Measurements from ENCODE around the gene MAMLD1. TPM values are rescaled to one million over a fixed set of nuclear protein-coding genes. Genes with fewer than 3 reads are reported as not detected.

The MAMLD1 gene
- total RNA-seq, 1 experiment from 2014 or later, result 0.48 TPM

DNA sequence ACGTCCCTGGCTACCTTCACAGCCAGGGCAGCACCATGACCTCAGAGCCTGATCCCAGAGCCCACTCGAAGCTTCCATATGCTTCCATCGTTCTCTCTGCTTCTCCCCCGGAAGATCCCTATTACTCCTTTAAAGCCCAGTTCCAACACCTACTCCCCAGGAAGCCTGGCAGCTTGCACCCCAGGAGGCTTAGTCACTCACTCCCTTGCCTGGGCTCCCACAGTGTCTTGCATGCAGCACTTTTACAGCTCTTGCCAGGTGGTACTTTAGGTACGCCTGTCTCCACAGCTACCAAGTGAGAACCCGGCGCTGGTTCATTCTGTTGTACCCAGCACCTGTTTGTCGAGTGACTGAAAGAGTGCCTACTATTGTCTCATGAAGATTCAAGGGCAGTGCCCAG is 24.5 kb upstream of the MAMLD1 start:
- no peaks in the 10 kb centered on the region for H4K20me1 ChIP-seq (ENCODE audit: control insufficient read depth, insufficient read depth, insufficient read length)
- H4K8ac ChIP-seq (replicated peaks; ENCODE audit: insufficient read length, low read depth, low read length), result no peak overlapping the region
- H3K79me1 ChIP-seq (ENCODE audit: insufficient read depth, low read depth, low read length, poor library complexity, severe bottlenecking), result no peaks in the 10 kb centered on the region
- H3K27ac ChIP-seq (ENCODE audit: insufficient read length, low read depth, low read length), result no peak overlapping the region
- no peak overlapping the region for H3K23ac ChIP-seq (ENCODE audit: insufficient read length, low read depth, low read length)
- H2BK15ac ChIP-seq (ENCODE audit: low read depth, low read length), result no peak overlapping the region
- Mint-ChIP-seq H3K36me3 (ENCODE audit: insufficient read depth in 1 of 3, low read depth in 3 of 3) (peaks cover 0 to 4% (median 0%) of the 10 kb centered on the region in 3 experiments; a peak in 3 of 7 replicates), H3K4me1 (no peaks in the 10 kb centered on the region), H3K27me3 (ENCODE audit: low read depth) (peaks cover 2% of the 10 kb centered on the region; the same call in 1 of the 2 replicates), H3K27ac (no peak overlapping the region), H3K9me3 (peaks cover 54 to 57% of the 10 kb centered on the region in 2 experiments), H3K4me3 (no peak overlapping the region; a peak in 1 of 5 replicates)
- no peaks in the 10 kb centered on the region for H3K4me1 ChIP-seq (ENCODE audit: insufficient read depth, low read length)
- no CpG with 5 or more reads among the region's 8 CpGs for WGBS (ENCODE audit: extremely low coverage, insufficient read length, low lambda C conversion rate)
- H2BK12ac ChIP-seq (ENCODE audit: insufficient read length, low read depth, low read length), result no peak overlapping the region
- H3K14ac ChIP-seq (ENCODE audit: insufficient read depth, low read length), result no peak overlapping the region
- H2AK5ac ChIP-seq (ENCODE audit: insufficient read length, low read length), result no peak overlapping the region
- no peaks in the 10 kb centered on the region for H3K9me3 ChIP-seq (ENCODE audit: control insufficient read depth, low read depth, low read length)
- no peak for DNase-seq
- no peaks in the 10 kb centered on the region for H3K27me3 ChIP-seq (ENCODE audit: insufficient read depth, low read length)
- H3K23me2 ChIP-seq (ENCODE audit: insufficient read length, low read depth, low read length, poor library complexity, severe bottlenecking), result no peaks in the 10 kb centered on the region
- no peaks in the 10 kb centered on the region for H3K79me2 ChIP-seq (ENCODE audit: insufficient read depth, low read length)
- no peak overlapping the region for H2AFZ ChIP-seq (ENCODE audit: low read length)
- H2BK5ac ChIP-seq (ENCODE audit: insufficient read length, low read length), result no peak overlapping the region
- no peak overlapping the region for H3T11ph ChIP-seq (ENCODE audit: low read length)
- H2BK120ac ChIP-seq (ENCODE audit: low read depth, low read length, poor library complexity, severe bottlenecking), result no peak overlapping the region
- H3K56ac ChIP-seq (ENCODE audit: insufficient read length, low read depth, low read length), result no peak overlapping the region
- no peak overlapping the region for H3K9ac ChIP-seq (ENCODE audit: extremely low read depth, insufficient read length, low read length)
- TF ChIP-seq, protein P1, sequence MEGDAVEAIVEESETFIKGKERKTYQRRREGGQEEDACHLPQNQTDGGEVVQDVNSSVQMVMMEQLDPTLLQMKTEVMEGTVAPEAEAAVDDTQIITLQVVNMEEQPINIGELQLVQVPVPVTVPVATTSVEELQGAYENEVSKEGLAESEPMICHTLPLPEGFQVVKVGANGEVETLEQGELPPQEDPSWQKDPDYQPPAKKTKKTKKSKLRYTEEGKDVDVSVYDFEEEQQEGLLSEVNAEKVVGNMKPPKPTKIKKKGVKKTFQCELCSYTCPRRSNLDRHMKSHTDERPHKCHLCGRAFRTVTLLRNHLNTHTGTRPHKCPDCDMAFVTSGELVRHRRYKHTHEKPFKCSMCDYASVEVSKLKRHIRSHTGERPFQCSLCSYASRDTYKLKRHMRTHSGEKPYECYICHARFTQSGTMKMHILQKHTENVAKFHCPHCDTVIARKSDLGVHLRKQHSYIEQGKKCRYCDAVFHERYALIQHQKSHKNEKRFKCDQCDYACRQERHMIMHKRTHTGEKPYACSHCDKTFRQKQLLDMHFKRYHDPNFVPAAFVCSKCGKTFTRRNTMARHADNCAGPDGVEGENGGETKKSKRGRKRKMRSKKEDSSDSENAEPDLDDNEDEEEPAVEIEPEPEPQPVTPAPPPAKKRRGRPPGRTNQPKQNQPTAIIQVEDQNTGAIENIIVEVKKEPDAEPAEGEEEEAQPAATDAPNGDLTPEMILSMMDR (conservative IDR thresholded peaks at IDR 0.05), result no peak
- no peak overlapping the region for H3K4ac ChIP-seq (ENCODE audit: low read depth, low read length)
- H3K4me2 ChIP-seq (ENCODE audit: insufficient read depth, insufficient read length, low read length), result no peak overlapping the region
- no peak overlapping the region for H4K91ac ChIP-seq (ENCODE audit: insufficient read length, low read depth, low read length)
- H4K5ac ChIP-seq (ENCODE audit: insufficient read length, low read depth, low read length), result no peak overlapping the region
- H2BK20ac ChIP-seq (ENCODE audit: low read depth, low read length, poor library complexity, severe bottlenecking), result no peak overlapping the region
- no peak overlapping the region for H3K18ac ChIP-seq (ENCODE audit: insufficient read length, low read depth, low read length)
